ENCODE measurements around the gene NFIA.

The NFIA gene

DNA sequence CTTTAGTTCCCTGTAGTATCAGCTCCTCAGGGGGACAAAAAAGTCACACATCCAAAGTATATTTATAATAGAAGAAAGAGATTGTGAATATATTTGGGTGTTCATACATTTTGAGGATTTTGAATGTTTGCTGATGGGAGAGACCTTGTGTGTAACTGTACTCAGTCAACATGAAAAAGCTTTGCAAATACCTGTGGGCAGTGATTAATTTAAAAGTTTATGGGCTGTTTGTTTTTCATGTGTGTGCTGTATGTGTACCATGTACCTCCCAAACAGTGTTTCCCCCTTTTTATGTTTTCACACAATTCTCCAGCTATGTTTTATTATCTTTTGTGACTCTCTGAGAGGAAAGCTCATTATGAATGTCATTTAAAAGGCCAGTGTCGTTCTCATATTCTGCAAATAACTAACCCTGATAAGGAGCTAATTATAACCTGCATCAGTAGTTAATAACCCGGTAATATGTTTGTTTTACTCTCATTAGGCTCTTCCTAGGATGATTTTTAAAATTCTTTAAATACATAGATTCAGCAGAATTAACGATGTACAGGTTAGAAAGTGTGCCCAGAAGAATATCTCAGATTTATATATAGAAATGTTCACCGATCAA lies 271.5 kb downstream of the NFIA start:
- no peak for DNase-seq (ENCODE audit: low read depth in 2 of 2, low spot score in 1 of 2)

DNA sequence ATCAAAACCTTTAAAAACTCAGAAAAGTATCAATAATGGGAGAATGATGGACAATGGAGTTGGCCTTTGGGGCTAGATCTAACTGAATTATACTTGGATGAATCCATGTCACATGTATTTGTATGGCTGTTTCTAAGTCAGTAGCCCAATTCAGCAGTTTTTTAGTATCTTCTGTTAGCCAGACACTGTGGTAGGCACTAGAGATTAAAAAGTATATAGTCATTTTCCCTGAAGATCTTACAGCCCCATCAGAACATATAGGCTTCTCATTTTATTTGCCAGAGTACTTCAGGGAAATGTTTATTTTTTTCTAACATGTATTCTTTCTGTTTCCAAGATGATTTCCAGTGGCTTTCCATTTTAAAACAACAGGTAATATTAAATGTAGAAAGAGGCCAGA lies 273.7 kb downstream of the NFIA start:
- no peak for DNase-seq (ENCODE audit: low read depth in 2 of 2, low spot score in 1 of 2)

DNA sequence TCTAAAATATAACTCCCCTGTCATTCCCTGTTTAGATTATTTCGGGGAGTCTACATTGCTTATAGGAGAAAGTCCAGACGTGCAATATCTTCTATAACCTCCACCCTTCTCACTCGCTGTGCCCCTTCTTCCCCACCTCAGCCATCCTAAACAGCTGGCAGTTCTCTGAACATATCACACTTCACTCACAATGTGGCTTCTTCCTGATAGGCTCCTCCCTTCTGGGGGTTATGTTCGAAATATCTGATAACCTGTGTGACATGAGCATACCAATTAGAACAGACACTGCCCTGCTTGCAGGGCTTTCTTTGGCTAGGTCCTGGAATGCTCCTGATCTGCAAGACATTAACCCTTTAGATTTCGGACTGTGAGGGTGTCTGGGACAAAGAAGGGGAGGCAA lies 274.6 kb downstream of the NFIA start:
- no peak for DNase-seq (ENCODE audit: low read depth in 2 of 2, low spot score in 1 of 2)

DNA sequence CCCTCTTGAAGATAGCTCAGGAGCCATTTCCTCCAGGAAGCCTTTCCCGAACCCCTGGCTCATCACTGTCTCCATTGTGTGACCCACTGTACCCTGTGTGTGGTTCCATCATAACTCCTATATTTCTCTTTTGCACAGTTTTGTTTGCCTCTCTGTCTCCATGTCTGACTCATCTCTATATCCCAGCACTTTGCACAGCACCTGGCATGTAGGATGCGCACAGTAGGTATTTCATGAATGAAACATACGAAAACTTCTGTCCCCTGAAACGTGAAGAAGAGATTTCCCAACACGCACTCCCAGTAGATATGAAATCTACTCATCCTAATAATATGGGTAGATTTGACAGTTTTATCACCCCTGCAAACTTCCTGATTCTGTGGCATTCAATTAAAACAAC lies 275.2 kb downstream of the NFIA start:
- DNase-seq (ENCODE audit: low read depth in 2 of 2, low spot score in 1 of 2), result no peak

DNA sequence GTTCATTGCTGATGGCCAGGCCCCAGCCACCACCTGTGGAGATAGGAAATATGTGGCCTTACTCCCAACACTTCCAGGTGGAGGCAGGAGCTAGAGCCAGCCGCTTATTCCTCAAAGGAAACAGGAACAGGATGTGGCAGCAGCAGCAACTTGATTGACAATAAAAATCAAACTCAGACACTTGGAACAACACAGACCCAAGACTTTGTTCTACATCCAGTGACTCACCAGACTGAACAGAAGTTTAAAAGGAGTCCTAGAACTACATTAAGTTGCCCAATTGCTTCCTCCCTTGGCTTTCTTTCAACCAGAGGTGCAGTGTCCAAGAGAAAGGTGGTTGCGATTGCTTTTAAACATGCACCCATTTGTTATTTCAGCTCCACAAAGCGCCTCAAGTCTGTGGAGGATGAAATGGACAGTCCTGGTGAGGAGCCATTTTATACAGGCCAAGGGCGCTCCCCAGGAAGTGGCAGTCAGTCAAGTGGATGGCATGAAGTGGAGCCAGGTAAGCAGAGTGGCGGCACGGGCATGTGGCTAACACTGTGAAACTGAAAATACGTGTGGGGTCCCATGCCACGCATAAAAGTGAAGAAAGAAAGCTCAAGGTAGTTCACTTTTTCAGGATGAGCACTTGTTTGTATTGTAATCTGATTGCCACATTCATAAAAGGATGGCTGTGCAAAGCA lies 276.6 kb downstream of the NFIA start:
- DNase-seq (ENCODE audit: low read depth in 2 of 2, low spot score in 1 of 2), result no peak

DNA sequence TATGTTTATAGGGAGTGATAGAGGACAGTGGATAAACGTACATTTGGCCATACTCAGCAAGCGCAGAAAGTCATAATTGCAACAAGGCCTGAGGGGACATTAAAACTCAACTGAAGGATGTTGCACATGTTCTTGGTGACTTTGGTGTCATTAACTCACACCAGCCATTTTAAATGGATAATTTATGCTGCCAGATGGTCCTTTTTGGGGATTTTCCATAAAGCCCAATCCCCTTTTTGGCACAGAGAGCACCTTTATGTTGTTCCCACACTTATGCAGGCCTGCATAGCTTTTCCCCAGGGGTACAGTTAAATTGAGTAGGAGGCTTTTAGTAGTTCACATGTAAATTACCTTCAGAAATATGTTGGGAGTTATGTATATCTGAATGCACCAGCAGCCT lies 279.6 kb downstream of the NFIA start:
- no peak for DNase-seq (ENCODE audit: low read depth in 2 of 2, low spot score in 1 of 2)

DNA sequence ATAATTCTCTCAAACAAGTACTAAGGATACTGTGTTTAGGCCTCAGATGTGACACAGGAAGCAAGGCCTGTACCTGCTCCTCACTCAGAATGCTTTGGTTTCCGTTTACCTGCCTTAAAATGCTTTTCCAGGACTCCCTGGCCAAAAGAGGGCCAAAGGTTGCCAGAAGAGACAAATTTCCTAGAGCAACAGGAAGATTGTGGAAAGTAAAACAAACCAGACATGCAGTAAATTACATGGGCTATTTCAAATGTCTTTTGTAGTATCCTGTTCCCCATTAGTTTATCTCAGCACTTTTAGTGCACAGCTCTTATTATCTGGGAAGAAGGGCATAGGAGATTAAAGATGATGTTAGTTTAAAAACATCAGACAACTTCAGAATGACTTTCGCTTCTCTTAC lies 280.0 kb downstream of the NFIA start:
- no peak for DNase-seq (ENCODE audit: low read depth in 2 of 2, low spot score in 1 of 2)

DNA sequence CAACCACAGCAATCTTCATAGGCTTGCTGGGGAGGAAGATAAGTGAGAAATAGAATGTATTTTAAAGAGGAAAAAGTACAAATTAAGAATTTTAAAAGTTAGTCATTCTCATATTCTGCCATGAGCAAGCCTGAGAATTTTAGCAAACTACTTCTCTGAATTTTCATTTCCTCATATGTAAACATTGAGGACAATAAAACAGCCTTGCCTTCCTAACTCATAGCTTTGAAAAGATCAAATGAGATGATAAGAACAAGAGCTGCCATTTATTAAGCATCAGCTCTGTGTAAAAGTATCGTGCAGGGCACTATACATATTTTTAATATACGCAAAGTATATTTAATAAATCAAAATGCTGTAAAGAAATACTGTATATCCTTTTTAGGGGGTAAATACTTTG lies 286.0 kb downstream of the NFIA start:
- DNase-seq (ENCODE audit: low read depth in 2 of 2, low spot score in 1 of 2), result no peak

DNA sequence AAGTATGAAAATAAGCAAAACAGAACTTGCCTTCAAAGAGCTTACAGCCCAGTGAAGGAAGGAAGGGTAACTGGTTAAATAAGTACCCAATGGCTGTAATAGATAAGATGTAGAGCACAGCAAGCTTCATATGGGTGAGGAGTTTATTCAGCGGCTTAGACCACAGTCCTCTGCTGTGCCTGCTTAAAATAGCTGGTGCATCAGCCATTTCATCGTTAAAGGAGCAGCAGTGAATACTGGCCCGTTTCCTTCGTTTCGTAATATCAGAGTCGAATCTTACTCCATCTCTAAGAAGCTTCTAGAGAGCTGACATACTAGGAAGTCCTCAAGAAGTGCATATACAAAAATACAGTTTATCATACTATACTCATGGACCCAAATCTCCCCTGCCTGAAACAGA lies 286.5 kb downstream of the NFIA start:
- no peak for DNase-seq (ENCODE audit: low read depth in 2 of 2, low spot score in 1 of 2)

DNA sequence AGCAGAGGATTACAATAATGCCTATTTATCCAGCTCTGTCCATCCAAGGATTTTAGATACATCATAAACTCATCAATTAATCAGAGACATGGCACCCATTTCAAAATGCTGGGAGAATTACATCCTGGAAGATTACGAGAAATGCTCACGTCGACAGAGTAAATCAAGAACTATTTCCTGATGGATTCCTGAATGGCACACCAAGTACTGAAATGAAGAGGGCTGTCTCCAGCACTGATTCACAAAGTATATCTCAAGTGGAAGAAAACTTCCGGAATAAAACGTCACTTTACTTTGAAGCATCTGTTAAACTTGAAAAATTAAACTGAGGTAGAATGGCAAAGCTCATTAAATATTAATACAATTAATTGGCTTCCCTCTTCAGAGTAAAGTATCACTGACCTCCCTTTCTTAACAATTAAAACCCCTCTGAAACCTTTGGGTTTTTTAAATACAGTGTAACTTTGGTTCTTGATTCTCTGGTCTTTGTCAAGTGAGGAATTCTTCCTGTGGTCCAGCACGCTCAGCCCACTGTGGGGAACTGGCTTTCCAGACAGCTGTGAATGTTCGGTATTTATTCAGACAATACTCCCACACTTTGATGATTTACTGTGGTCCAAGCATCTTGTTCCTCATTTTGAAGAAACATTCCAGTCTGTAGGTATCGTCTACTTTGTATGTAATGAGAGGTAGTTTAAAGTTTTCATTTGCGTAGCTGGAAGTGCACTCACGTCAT lies 288.0 kb downstream of the NFIA start:
- DNase-seq (ENCODE audit: low read depth in 2 of 2, low spot score in 1 of 2), result no peak

DNA sequence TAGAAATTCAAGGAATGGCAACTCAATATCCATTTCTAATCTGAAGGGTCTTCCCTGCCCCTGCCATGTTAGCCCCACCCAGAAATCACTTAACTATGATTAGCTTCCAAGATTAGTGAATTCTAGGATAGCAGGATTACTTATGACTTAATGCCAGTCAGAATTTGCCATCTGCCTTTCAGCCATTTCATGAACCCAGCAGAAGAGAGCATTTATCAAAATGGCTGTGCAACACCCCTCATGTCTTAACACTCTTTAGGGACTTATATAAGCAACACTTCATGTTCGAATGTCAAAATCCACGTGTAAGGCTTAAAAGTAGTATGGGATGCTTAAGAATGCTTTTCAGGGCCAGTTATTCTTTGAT lies 288.5 kb downstream of the NFIA start:
- DNase-seq (ENCODE audit: low read depth in 2 of 2, low spot score in 1 of 2), result no peak

DNA sequence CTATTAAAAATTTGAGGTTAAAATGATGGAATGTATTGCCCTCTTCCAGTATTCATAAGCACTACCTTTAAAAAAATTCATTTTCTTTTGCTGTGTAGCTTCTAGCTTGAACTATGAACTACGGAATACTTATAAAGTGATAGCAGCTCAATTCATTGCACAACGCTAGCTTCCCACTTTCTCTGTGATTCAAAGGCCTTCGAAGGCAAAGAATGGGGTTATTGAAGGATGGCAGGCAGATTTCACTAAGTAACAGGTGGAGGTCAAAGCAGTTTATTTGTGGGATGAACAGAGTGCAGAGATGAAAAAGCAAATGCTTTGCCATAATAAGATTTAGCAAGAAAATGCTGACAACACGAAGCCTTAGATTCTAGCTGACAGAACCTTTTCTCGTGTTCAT lies 290.6 kb downstream of the NFIA start:
- DNase-seq (ENCODE audit: low read depth in 2 of 2, low spot score in 1 of 2), result no peak

DNA sequence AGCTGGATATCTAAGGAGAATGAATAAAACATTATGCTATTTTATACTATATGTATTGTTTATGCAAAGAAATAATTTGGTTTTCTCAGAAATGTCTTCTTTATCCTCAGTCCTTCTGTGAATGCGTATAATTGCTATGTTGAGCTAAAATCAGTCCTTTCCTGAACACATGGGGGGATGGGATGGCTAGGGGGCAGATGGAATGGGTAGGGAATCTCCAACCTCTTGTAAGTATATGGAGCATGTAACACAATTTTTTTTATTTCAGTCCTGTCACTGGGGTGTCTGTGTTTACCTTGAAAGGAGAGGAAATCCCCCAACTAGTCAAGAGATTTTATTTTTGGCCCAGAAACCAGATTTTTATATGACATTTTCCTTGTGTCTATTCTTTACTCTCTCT lies 291.8 kb downstream of the NFIA start:
- no peak for DNase-seq (ENCODE audit: low read depth in 2 of 2, low spot score in 1 of 2)

DNA sequence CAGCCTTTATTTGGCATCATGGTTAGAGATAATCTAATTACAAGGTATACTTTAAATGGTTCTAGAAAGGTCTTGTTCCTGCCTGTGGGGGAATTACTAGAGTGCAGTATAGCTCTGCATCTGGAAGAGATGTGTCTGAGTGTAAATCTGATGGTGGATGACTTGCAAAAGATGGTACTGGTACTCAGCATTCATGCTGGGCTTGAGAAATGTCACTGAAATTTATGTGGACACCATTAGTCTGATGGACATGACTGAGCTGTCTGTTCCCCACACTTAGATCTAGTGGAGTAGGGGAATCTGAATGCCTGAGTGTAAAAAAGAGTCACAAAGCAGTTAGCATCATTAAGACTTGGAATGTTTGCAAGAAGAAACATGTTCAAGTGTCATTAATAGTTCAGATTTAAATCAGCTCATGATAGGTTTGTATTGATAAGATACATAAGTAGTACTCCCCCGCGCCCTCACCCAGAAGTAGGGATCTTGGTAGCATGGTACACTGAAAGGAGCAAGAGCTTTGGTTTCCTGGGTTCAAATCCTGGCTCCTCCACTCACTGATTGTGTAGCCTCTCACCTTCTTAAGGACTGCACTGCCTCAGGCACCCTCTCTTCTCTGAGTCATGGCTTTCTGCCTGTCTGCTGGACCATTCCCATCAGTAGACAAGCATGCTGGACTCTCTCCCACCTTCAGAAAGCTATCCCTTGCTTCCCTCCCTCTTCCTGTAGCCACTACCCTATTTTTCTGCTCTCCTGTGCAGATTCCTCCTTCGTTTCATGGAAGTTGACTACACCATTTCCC lies 292.9 kb downstream of the NFIA start:
- DNase-seq (ENCODE audit: low read depth in 2 of 2, low spot score in 1 of 2), result no peak

DNA sequence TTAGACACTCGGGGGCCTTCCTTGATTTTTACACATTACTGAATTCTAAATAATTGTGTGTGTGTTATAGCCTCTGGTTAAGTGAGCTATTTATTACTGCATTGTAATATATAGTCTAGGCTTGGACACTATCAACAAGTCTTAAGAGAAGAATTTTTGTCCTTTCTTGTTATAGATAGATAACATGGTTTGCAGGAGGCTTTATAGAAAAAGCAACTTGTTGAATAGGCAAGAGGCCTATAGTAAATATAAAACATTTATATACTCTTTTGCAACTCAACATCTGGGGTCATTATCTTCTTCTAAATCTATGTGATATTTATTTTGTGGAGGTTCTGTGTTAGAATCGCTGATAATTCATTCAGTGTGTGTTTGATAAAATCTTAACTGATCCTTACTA lies 293.8 kb downstream of the NFIA start:
- DNase-seq (ENCODE audit: low read depth in 2 of 2, low spot score in 1 of 2), result no peak

DNA sequence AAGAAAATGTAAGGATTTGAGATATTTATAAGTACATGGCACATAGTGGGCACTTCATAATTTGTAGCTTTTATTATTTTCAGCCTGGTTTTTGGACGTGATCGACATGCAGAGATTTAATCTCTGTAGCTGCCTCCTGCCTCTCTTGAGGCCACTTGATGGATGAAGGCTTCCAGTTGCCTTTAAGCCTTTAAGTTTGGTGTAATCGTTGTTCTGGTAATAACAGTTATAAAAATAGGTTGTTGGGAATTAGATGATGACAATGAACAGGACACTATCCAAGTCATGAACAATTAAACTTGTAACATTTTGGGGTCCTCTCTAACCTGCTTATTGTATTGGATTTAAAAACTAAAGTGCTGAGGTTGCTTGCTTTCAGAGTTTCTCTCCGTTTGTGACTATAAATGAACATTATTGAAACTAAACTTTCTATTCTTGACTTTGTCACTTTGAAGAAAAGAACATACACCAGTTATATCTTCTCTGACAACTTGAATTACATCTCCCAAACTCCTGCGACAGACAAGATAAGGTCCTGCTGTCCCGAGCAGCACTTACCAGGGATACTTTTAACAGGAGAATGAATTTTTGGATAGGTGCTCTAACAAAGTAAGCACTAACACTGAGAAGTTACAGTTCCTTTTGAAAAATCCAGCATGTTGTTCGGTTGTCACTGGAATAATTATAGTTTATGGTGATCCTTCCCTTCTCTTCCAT lies 295.0 kb downstream of the NFIA start:
- no peak for DNase-seq (ENCODE audit: low read depth in 2 of 2, low spot score in 1 of 2)

DNA sequence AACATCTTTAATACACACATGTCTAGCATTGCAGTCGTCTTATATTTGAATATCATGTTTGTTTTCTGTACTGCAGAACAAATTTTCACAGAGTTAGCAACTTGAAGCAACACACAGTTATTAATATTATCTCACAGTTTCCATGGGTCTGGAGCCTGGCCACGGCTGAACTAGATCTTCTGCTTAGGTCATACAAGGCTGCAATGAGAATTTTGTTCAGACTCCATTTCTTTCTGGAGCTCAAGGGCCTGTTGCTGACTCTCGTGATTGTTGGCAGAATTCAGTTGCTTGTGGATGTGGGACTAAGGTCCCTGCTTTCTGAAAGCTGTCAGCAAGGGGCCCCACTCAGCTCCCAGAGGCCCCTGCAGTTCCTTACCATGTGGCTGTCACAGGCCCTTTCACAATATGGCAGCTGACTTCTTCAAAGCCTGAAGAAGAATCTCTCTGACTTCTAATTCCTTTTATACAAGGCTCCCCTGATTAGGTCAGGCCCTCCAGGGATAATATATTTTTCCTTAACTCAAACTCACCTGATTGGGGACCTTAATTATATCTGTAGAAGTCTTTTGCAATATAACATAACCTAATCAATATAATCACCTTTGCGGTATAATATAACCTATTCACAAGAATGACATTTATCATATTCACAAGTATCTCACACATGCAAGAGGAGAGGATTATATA lies 296.3 kb downstream of the NFIA start:
- no peak for DNase-seq (ENCODE audit: low read depth in 2 of 2, low spot score in 1 of 2)

DNA sequence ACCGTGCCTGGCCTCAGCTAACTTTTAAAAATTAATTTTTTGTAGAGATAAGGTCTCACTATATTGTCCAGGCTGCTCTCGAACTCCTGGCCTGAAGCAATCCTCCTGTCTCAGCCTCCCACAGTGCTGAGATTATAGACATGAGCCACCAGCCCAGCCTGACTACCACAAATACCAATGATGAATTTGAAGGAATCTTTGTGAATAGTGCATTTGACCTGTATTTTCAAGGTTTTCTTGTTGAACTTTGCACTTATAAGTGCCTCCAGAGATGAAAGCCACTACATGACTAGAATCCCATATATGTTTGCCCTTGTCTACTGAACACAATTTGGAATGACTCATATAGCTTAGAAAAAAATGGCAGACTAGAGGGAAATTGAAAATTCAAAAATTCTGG lies 297.3 kb downstream of the NFIA start:
- no peak for DNase-seq (ENCODE audit: low read depth in 2 of 2, low spot score in 1 of 2)

DNA sequence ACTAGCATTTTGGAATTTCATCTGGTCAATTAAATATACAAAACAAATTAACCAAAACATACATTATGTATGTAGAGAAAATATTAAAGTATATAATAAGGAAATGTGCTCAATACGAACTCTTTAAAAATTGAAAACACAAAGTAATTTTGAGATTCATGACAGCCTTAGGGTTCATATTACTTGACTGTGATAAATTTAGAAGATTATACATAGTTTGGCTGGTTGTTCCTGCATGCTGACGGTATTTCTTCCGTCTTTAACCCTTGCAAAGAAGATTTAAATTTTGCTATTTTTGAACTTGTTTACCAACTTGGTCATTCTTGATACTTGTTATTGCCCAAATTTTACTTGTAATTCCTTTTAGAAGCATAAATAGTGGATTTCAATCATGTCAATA lies 298.2 kb downstream of the NFIA start:
- DNase-seq (ENCODE audit: low read depth in 2 of 2, low spot score in 1 of 2), result no peak

DNA sequence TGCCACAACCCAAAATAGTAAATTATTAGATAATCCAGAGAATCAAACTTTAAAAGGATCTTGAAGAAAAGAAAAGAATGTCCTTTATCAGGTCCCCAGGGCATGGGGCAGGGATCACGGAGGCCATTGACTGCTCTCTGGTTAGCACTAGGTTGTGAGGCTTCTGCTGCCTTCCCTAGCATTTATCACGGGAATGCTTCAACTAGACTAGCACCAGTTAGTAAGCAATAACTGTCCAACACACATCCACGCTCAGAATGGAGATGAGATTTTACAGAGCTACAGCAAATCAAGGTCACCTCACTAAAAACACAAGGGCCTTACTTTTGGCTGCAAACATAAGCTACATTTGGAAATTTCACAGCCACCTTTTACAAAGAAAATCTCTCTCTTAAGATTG lies 304.0 kb downstream of the NFIA start:
- no peak for DNase-seq (ENCODE audit: low read depth in 2 of 2, low spot score in 1 of 2)

DNA sequence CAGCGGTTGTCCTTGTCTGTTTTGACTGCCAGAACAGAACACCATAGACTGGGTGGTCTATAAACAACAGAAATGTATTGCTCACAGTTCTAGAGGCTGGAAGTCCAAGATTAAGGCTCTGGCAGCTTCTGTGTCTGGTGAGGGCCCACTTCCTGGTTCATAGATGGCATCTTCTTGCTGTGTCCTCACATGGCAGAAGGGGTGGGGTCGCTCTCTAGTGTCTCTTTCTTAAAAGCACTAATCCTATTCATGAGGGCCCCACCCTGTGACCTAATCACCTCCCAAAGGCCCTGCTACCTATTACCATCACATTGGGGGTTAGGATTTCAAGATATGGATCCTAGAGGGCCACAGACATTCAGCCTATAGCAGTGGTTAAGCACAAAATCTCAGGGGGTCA lies 304.4 kb downstream of the NFIA start:
- no peak for DNase-seq (ENCODE audit: low read depth in 2 of 2, low spot score in 1 of 2)

All from stimulated activated CD8-positive, alpha-beta memory T cell treated with anti-CD3 and anti-CD28 coated beads, Interleukin-4, amount 100 ng/mL, for 1 hour (primary cell).